GM18526 (cell line): Measurements from ENCODE around the gene ITGAE.
A peak's percentile ranks its signal among the peaks of the same experiment; 100 is the strongest.

ENCODE experiments used
- POLR2A ChIP-seq: IDR thresholded peaks from 3 replicates; pipeline ENCODE4 v1.6.1; 2011; ENCODE audit not compliant: insufficient read length; ENCODE audit errors: extremely low read depth

ITGAE gene

GRCh38 chr17:3699951-3700350 is 101.0 kb downstream of the ITGAE start:
- no peak for TF ChIP-seq POLR2A

DNA sequence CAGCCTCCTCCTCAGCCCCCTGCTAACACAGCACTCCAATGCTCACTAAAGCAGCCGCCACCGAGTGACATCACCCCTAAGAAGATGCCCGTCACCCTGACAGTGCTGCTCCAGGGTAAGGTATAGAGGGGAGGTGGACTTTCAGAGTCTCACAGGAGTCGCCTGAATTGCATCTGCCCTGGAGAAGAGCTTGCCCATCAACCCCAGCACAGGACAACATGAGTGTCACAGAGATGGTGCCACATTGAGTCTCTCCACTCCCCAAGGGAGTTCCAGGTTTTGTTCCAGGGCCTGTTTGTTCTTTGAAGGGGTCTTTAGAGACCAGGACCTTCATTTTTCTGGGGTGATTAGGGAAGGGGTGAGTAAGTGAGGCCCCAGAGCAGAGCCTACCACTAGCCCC is 102.8 kb downstream of the ITGAE start:
- no peak for TF ChIP-seq POLR2A

- TF ChIP-seq POLR2A = no peak
These were observed 103.9 kb downstream of the ITGAE start for GRCh38 chr17:3697103-3697476.

DNA sequence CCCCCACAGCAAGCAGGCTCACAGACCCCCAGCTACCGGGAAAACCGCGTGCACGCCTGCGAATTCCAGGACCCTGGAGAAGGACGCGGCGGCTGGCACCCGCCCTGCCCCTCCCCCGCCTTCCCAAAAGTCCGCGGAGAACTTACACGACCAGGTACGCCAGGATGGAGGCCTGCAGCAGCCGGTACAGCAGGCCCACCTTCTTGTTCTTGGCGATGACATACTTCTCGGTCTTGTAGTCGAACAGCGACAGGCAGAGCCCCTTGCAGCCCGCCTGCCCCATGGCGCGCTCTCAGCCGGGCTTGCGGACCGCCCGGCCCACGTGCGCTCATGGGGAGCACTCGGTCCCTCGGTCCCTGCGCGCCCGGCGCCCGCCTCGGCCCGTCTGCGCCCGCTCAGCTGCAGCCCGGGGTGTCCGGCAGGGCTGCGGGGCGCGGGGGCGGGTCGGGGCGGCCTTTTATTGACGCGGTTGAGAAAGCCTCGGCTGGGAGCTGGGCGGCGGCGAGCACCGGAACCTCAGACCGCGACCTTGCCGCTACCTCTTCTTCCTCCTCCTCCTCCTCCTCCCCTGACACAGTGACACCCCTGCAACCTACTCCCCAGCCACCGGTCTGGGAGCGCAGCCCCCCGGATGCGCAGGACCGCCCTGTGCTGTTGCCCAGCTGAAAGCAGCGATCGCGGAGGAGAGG is 105.1 kb downstream of the ITGAE start, which contains the start of gene P2RX5:
Gene P2RX5 (minus strand): TSS at position 433 of the 689 bp plus-strand sequence. CDS start 150 bp downstream, at position 283.
- TF ChIP-seq POLR2A = peak; percentile 60

DNA sequence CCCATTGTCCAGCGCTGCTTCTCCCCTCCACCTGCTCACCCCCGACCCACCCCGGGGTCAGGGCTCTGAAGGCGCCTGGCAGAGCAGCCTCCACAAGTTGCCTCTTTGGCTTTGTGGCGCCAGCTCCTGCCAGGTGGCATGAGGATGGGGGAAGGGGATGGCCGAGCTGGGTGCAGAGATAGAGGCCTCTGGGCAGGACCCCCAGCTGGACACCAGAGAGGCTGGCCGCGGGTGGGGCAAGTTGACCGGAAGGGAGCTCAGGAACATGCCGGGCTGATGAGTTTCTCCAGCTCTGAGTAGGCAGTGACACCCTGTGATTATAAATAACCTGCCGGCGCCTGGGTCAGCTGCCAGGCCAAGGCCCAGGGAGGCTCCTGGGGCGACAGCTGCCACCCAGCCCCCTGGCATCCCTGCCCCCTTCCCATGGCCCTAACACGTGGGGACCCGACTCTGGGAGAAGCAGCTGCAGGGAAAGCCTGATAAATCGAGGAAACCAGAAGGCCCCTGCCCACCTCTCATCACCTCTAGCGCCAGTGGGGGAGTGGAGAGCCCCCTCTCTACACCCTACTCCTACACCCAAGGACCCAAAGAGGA is 105.8 kb downstream of the ITGAE start:
- no peak for TF ChIP-seq POLR2A

GRCh38 chr17:3693829-3694231 is 107.2 kb downstream of the ITGAE start:
- no peak for TF ChIP-seq POLR2A

GRCh38 chr17:3693141-3693540 is 107.8 kb downstream of the ITGAE start:
- no peak for TF ChIP-seq POLR2A

- TF ChIP-seq POLR2A = no peak
These were observed 108.6 kb downstream of the ITGAE start for GRCh38 chr17:3692346-3692745.

DNA sequence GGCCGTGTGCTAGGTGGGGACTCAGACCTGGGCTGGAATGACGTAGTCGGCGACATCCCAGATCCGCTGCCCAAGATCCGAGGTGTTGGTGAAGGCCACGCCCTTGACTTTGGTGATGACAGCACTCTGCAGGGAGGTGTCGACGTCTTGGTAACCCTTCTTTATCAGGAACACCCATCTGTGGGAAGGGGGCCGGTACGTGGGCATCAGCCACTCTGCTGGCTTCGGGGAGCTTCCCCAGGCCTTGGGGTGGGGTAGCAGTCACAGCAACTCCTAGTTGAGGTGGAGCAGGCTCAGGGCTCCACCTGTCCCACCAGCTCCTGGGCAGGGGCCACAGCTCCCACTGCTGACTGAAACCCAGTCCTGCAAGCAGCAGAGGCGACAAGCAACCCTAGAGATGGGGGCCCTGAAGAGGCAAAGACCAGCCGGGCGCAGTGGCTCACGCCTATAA is 109.3 kb downstream of the ITGAE start:
- TF ChIP-seq POLR2A = no peak

GRCh38 chr17:3690094-3690715 is 110.8 kb downstream of the ITGAE start:
- no peak for TF ChIP-seq POLR2A

DNA sequence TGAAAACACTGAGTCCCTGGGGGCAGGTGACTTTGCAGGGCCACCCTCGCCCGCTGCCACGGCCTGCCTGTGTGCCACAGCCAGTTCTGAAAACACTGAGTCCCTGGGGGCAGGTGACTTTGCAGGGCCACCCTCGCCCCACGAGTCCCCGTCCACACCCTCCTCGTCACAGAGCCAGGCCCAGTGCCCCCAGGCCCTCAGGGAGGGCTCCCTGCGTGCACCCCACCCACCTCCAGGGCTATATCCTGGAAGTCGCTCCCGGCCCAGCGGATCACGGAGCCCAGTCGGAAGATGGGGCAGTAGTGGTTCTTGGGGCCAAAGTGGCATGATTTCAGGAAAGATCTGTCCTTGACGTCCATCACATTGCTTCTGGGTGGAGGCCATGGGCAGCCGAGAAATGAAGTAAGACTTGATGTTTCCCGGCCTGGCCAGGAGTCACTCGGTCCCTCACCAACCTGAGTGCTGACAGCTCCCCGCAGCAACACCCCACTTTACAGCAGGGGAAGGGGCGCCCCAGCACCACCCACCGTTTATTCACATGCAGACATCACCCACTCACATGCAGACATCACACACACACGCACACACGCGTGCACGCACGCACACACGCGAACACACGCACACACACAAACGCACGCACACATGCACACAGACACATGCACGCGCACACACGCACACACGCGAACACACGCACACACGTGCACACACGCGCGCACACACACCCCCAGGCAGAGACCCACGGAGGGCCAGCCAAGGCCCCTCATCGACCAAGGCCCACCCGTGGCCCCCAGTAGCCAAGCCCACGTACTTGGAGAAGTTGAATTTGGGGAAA is 111.5 kb downstream of the ITGAE start:
- TF ChIP-seq POLR2A = no peak

- TF ChIP-seq POLR2A = no peak
These were observed 112.1 kb downstream of the ITGAE start for GRCh38 chr17:3688852-3689261.

DNA sequence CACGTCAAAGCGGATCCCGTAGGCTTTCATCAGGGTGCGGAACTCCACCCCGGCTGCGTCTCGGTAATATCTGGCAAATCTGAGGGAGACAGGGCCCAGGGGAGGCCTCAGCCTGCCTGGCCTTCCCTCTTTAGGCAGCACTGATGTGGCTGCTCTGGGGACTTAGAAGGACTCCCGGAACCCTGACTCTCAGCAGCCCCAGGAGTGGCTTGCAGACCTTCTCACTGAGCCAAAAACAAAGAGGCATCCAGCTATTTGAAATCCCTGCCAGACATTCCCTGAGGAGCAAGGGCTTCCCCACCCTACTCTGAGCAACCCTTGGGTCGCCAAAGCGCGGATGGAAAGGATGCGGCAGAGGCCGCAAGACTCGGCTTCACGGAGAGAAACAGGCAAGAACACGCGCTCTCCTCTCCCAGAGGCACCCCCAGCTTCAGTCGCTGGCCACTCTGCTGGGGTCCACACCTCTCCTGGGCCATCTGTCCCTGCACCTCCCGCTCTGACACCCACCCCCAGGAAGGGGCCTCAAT is 112.9 kb downstream of the ITGAE start:
- TF ChIP-seq POLR2A = no peak

GRCh38 chr17:3685174-3685573 is 115.8 kb downstream of the ITGAE start:
- no peak for TF ChIP-seq POLR2A

GRCh38 chr17:3683054-3683511 is 117.9 kb downstream of the ITGAE start:
- TF ChIP-seq POLR2A = no peak
